GM18861 (cell line): Measurements from ENCODE around the gene ENKD1.
A peak's percentile ranks its signal among the peaks of the same experiment; 100 is the strongest.

Experiments used
- ATAC-seq: cut with Tn5 transposase; IDR thresholded peaks from one replicate; pipeline ENCODE4 v1.9.1; 2021; ENCODE audit not compliant: unreplicated experiment

The ENKD1 gene

DNA sequence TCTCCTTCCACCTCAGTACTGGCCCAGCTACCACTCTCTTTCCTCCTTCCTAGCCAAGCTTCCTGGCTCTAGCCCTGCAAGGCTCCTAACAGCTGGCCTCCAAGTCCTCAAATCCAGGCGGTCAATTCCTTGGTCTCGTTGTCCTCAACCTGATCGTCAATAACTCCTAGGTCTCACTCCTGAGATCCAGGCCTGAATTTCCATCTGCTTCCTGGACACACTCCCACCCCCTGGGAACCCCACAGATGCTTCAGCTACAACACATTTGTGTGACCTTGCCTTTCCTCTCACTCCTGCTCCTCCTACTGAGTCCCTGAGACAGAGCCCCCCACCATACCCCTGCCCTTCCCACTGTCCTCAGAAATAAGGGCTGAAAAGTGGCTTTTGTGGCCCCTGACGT is 2.3 kb downstream of the ENKD1 start:
- no peak for ATAC-seq

GRCh38 chr16:67663877-67664222 is 2.7 kb downstream of the ENKD1 start:
- no peak for ATAC-seq

DNA sequence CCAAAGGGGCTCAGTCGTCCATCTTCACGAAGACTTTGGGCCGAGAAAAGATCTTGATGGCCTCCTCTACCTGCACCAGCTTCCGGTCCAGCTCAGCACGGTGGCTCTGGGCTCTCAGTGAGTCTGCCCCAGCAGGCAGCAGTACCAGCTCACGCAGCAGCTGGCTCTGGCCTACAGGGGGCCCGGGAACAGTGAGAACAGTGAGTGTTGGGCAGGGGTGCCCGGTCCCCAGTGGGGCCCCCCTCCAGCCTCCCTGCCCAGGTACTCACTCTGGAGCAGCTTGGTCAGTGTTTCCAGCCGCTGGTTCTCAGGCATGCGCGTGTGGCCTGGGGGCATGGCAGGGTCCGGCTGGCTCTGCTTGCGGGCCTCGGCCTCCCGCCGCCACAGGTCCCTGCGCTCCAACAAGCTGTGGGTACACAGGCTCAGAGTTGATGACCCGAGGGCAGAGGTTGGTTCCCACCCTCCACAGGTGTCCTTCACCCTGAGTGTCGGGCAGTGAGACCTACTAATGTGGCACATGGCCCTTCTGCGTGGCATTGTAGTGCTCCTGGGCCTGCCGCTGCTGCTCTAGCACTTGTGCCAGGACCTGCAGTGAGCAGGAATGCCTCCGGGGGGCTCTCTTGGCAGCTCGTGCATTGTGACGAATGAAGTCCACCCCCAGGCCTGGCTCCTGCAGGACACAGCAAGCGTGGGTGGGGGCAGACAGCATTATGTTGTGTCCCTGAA is 3.2 kb downstream of the ENKD1 start:
- no peak for ATAC-seq

- ATAC-seq: no peak
These were observed 3.9 kb downstream of the ENKD1 start for GRCh38 chr16:67662653-67663010.

- ATAC-seq: no peak
These were observed 4.5 kb downstream of the ENKD1 start for GRCh38 chr16:67661886-67662652.

GRCh38 chr16:67661101-67661761 is 5.3 kb downstream of the ENKD1 start:
- no peak for ATAC-seq

DNA sequence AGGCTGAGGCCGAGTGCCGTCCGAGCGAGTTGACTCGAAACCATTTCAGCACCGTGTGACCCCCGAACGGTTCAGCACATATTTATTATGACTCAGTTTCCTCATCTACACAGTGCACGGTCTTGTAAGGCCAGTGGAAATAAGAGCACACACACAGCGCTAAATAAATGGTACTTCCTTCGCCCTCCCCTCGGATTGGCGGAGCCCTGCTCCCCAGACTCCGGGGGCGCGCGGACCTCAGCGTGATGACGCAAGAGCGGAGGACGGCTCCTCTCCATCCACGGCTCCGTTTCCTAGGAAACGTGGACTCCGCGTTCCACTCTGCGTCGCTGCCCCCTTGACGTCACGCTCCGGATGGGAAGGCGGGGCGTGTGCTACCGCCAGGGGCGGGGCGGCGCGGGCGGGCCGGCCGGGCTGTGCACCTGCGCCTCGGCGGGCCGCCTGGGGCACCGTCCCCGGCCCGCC is 6.0 kb downstream of the ENKD1 start, which contains the start of gene PARD6A:
Gene PARD6A, plus strand, starts transcription at position 397 of the 465 bp plus-strand sequence. CDS start 79 bp downstream, outside the sequence.
- peak; percentile 55 for ATAC-seq

DNA sequence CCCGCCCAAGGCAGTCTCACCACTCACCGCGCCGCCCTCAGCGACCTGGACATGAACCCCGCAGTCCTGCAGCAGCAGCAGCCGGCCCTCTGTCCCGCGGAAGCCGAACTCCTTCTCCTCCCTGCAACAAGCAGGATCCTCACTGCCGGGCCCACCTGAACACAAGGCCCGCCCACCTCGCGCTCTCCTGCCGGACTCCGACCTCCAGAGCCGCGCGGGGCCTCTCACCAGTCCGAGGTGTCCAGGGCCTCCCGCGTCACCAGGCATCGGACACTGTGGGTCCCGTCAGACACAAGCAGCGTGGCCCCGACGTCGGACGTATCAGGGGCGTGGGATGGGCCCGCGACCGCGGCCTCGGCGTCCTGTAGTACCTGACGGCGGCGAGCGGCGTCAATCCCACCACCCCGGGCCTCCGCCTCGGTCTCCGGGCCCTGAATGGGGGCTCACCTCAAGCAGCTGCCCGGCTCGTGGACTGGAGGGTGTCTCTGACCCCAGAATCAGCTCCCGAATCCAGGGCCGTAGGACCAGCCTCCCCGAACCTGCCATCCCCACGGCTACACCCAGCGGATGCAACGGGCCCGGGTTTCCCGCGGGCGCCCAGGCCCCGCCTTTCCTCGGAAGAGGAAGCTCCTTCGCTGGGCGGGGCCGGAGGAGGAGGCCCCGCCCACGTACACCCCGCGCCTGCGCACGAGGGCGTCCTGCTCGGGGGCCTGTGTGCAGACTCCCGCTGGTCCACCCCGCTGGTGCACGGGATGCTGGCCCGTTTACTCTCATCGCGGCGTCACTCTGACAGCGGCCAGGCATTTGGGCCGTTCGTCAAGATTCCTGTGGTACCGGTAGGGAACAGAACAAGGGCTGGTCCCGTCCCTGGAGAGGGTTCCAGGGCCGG is 6.6 kb downstream of the ENKD1 start, which contains the start of gene ACD:
Gene ACD, minus strand, starts transcription at position 586 of the 889 bp plus-strand sequence. Its CDS starts 40 bp downstream, at position 546.
- peak; percentile 43 for ATAC-seq

DNA sequence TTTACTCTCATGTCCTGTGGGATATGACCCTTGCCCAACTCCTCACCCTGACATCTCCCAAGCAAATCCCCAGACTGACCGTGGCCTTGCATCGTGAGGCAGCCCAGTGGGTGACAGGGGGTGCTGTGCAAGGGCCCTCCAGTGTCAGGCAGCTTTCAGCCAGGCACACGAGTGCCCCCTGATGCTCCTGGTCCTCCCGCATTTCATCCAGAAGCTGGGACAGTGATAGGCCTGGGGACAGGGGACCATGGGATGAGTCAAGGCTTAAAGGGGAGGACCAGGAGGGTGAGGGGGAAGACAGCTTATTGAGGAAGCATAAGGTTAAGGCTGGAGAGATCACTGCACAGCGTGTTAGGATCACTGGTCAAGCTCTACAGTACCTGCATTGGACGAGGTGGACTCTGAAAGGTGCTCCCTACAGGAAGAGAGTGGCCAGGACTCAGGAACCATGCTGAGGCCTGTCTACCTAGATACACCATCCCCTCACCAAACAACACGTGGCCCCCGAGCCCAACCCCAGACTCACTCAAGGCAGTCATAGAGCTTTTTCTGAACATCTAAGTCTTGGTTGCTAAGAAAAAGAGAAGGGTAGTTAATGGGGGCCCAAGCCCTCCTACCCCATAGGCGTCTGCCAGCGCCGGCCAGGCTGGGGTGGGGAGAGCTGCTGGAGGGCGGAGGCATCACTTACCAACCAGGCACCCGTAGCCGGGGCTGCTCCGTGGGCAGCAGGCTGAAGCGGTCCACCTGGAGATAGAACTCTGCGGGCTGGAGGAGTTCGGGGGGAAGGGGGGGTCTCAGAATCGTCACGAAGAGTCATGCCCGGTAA is 7.5 kb downstream of the ENKD1 start:
- no peak for ATAC-seq

DNA sequence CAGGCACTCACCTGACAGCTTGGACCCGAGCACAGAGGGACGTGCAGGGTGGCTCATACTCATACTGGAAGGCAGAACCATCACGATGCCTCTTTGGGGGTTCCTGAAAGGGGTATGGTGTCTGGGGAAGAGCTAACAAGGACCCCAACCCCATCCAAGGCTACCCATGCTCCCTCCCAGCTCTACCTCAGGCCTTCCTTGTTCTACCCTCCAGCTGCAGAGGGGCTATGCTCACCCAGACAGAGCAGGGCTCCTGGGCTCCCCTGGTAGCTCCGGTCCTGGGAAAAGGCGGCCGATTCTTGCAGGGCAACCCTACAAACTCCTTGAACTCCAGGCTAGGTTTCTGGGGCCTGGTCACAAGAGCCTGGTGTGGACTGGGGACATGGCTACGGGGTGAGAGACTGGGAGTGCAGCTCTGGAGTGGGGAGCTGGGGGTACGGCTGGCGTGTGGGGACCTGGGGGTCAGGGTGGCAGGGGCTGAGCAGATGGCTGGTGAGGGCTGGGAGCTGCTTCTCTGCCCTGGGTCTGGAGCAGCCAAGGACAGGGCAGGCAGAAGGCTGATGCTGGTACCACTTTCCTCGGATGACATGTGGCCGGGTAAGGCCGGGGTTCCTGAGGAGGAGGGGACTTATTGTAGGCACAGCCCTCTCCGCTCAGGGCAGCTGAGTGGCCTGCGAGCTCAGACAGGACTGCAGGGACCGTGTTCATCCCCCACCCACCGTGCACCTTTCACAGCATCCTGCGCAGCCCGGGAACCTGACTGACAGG is 8.6 kb downstream of the ENKD1 start:
- no peak for ATAC-seq

GRCh38 chr16:67657017-67657608 is 9.4 kb downstream of the ENKD1 start:
- ATAC-seq: no peak

DNA sequence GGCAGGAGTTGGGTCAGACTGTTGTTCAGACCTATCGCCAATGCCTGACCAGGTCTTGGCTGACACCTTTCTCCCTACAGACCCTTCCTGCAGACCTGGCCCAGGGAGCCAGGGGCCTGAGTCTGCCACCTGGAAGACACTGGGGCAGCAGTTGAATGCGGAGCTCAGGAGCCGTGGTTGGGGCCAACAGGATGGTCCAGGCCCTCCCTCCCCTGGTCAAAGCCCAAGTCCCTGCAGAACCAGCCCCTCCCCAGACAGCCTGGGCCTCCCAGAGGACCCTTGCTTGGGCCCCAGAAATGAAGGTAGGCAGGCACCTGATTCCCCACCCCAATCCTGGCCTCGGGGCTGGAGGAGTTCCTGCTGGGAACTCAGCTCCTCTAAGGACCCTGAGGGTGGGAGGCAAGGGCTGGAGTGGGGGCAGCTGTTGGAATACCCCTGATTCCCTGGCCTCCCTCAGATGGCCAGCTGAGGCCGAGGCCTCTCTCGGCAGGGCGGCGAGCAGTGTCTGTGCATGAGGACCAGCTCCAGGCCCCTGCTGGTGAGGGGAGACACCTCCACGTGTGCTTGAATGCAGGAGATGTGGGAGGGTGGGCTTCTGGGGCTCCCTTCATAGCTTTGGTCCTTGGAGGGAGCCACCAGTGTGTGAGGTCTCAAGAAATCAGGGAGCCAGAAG is 10.1 kb downstream of the ENKD1 start:
- ATAC-seq: no peak

GRCh38 chr16:67655363-67655762 is 11.2 kb downstream of the ENKD1 start:
- no peak for ATAC-seq

GRCh38 chr16:67654403-67654911 is 12.1 kb downstream of the ENKD1 start:
- no peak for ATAC-seq

DNA sequence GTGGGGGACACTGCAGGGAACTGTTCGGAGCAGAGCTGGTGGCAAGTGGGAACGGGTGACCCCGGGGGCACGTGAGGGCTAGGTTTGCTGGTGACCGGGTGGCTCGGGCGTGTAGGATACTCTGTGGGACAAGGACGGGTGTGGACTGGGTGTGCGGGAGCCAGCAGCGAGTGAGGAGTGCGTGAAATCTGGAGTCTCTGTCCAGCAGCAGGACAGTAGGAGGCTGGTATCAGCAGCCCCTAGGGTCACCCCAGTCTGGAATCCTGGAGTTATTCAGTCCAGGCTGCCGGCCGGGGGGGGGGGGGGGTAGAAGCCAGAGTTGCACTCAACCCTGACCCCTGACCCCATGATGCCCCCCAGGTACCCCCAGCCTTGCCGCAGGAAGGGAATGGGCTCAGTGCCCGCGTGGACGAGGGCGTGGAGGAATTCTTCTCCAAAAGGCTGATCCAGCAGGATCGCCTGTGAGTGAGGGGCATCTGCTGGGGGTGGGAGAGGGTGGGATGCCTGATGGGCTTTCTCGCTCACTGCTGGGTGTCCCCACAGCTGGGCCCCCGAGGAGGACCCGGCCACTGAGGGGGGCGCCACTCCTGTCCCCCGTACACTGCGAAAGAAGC is 12.7 kb downstream of the ENKD1 start:
- ATAC-seq: no peak

GRCh38 chr16:67653128-67653788 is 13.3 kb downstream of the ENKD1 start:
- no peak for ATAC-seq

DNA sequence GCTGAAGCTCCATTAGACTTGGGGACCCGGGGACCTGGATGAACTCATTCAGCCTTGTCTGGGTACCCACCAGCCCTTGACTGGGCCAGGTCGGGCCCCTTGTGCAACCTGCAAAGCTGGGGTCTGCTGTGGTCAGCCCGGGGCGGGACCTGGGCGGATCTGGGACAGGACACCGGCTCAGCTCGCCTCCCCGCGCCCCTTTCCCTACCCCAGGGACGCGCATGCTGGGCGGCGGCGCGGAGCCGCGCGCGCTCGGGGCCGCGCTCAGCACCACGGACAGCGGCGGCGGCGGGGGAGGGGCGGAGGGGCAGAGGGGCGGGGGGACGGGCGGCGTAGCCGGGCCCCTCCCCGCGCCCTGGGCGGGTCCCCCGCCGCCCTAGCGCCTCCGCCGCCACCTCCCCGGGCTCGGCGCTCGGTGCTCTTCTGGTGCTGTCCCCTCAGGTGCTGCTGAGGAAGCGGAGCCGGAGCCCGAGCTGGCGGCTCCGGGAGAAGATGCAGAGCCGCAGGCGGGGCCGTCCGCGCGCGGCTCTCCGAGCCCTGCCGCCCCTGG is 13.9 kb downstream of the ENKD1 start:
- ATAC-seq: no peak
